Thoracic aorta (tissue), 2 donors: ENCODE data around the gene GPR153. TPM values are rescaled to one million over a fixed set of nuclear protein-coding genes. Genes with fewer than 3 reads are reported as not detected.

Experiments used
- ATAC-seq: fragments of 150-250 bp; one replicate; pipeline ENCODE4 v1.8.0; 2017; ENCODE audit warnings: low read depth; ENCODE audit not compliant: insufficient number of reproducible peaks, low FRiP score
- DNase-seq: peaks from one replicate; pipeline ENCODE4 v3.0.0-alpha.2; 2020; ENCODE audit warnings: low spot score
- H3K27ac ChIP-seq, 2 donors: fragments of 200-600 bp; sonication (generic); 1 replicate in 1 of 2; 2 replicates in 1 of 2; pipeline ENCODE4 v1.5.1; 2016; ENCODE audit warnings: mild to moderate bottlenecking in 2 of 2, moderate library complexity in 2 of 2
- H3K27me3 ChIP-seq: fragments of 200-600 bp; sonication (generic); replicated peaks from 2 replicates; pipeline ENCODE4 v1.6.0; 2016; ENCODE audit warnings: mild to moderate bottlenecking; ENCODE audit not compliant: insufficient read depth
- H3K36me3 ChIP-seq: fragments of 200-600 bp; sonication (generic); one replicate; pipeline ENCODE4 v1.5.1; 2016
- H3K4me1 ChIP-seq, 2 donors: fragments of 200-600 bp; sonication (generic); 1 replicate in 1 of 2; 2 replicates in 1 of 2; pipeline versions ENCODE4 v1.5.1 to v1.6.0; 2016; ENCODE audit warnings: low read depth in 2 of 2, mild to moderate bottlenecking in 1 of 2; ENCODE audit not compliant: control insufficient read depth in 1 of 2
- H3K4me3 ChIP-seq: fragments of 200-600 bp; sonication (generic); 2 replicates; pipeline ENCODE4 v1.5.1; 2016; ENCODE audit warnings: mild to moderate bottlenecking
- H3K9me3 ChIP-seq: fragments of 200-600 bp; sonication (generic); 2 replicates; pipeline ENCODE4 v1.5.1; 2016
- total RNA-seq, 2 donors: library from RNA; depleted of rRNA; stranded (reverse); fragments of >200 nt; gene quantifications; one replicate each; pipeline versions ENCODE4 v1.1.0 to v1.2.3, GENCODE V29; 2016
- TF ChIP-seq, protein P1 (sequence below): fragments of 200-600 bp; sonication (generic); IDR thresholded peaks from one replicate; pipeline ENCODE4 v1.5.1; 2019; ENCODE audit warnings: antibody characterized with exemption

GPR153 gene
- total RNA-seq, 2 donors from 2014 or later, result 4.6 to 4.7 TPM

DNA sequence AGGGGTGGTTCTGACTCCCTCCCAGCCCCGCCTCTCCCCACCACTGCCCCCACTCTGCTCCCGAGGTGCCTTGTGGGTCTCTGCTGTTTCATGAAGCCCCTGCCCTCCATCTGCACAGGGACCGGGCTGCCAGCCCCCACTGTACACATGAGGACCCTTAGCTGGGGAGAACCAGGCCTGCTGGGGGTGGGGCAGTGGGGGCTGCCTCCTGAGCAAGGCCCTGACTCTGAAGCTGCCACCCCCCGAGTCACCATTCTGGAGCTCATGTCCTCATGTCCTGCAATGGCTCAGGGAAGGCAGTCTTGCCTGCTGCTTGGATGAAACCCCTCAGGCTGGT, 8.6 kb downstream of the GPR153 start:
- no peak overlapping the region for H3K4me3 ChIP-seq
- ATAC-seq (no peak), DNase-seq (no peak)
- no peaks in the 10 kb centered on the region for H3K9me3 ChIP-seq
- H3K27ac ChIP-seq, result no peak overlapping the region
- no peaks in the 10 kb centered on the region for H3K36me3 ChIP-seq
- H3K27me3 ChIP-seq, result peaks cover 7% of the 10 kb centered on the region
- no peaks in the 10 kb centered on the region for H3K4me1 ChIP-seq
- TF ChIP-seq, protein P1, sequence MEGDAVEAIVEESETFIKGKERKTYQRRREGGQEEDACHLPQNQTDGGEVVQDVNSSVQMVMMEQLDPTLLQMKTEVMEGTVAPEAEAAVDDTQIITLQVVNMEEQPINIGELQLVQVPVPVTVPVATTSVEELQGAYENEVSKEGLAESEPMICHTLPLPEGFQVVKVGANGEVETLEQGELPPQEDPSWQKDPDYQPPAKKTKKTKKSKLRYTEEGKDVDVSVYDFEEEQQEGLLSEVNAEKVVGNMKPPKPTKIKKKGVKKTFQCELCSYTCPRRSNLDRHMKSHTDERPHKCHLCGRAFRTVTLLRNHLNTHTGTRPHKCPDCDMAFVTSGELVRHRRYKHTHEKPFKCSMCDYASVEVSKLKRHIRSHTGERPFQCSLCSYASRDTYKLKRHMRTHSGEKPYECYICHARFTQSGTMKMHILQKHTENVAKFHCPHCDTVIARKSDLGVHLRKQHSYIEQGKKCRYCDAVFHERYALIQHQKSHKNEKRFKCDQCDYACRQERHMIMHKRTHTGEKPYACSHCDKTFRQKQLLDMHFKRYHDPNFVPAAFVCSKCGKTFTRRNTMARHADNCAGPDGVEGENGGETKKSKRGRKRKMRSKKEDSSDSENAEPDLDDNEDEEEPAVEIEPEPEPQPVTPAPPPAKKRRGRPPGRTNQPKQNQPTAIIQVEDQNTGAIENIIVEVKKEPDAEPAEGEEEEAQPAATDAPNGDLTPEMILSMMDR, result no peak

DNA sequence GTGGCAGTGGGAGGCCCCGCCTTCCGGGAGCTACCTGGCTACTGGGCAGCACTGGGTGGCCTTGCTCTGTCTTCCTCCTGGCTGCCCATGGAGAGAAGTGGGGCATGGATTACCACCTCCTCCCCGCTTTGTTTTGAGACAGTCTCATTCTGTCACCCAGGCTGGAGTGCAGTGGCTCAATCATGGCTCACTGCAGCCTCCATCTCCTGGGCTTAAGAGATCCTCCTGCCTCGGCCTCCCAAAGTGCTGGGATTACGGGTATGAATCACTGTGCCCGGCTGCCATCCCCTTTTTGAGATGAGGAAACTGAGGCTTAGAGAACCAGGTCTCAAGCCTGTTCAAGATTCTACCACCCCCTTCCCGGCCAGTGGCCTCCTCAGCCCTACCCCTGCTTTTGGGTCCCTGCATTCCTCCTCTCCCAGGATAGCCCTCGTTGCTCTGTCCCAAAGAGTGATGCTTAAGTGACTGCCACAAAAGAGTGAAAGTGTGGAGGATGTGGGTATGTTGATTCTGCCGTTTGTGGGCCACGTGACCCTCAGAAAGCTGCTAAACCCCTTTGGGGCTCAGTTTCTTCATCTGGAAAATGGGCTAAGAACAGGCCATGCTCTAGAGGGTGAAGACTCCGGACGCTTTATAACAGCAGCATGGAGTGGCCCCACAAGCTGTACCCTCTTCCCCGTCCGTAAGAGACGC, 9.1 kb downstream of the GPR153 start:
- no peak for DNase-seq
- H3K9me3 ChIP-seq, result no peaks in the 10 kb centered on the region
- no peak overlapping the region for H3K4me3 ChIP-seq
- TF ChIP-seq, protein P1, result no peak
- H3K36me3 ChIP-seq, result no peaks in the 10 kb centered on the region
- no peak overlapping the region for H3K27ac ChIP-seq
- ATAC-seq, result no peak
- H3K4me1 ChIP-seq, result no peaks in the 10 kb centered on the region
- H3K27me3 ChIP-seq, result peaks cover 11% of the 10 kb centered on the region

DNA sequence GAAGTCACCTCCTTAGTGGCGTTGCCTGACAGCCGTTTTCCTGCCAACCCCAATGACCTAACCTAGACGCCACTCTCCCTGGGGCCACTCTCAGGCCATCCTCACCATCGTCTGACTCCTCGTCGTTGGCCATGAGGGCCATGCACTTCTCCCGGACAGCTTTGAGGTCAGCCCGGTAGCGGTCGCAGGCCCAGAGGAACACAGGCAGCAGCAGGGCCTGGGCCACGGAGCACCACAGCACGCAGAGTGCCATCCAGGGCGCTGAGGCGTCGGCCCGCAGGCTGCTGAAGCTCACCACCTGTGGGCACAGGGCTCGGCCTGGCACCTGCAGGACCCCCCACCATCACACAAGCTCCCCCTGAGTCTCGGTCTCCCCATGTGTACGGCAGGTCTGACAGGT, 9.7 kb downstream of the GPR153 start:
- no peak for DNase-seq

DNA sequence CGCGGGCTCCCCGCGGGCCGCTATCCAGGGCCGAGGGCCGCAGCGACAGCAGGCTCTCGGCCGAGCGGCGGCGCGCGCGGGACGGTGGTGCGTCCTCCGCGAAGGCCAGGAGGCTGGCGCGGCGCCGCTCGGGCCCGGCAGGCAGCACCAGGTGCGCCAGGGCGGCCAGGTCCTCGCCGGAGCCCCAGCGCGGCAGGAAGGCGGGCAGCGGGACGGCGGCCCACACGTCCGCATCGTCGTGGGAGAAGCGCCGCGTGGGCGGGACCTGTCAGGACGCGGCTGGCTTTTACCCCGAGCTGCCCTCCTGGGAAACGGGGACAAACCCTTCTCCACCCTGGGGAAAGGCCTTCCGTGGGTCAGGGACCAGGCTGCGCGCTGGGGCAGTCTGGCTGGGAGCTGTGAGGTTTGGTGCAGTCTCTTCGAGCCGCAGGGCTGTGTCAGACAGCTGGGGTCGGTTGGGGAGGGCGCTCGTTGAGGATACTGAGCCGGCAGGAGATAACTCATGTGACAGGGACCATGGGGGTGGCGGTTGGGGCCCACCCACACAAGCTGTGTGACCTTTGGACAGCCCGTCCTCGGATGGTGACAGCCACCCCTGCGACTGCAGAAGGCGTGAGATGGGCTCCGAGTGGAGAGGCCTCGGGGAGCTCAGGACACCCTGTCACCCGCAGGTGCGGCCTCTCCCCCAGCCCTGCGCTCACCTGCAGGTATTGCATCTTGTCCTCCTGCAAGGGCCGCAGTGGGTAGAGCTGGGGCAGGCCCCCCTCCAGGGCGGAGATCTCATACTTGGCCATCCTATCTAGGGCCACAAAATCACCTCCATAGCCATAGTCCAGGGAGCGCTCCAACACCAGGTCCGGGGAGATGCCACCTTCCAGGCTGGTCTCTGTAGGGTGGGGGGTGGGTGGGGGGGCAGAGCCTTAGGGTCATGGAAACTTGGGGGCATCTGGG, 10.9 kb downstream of the GPR153 start:
- no peaks in the 10 kb centered on the region for H3K9me3 ChIP-seq
- no peak overlapping the region for H3K27ac ChIP-seq
- ATAC-seq (no peak), DNase-seq (no peak)
- H3K27me3 ChIP-seq, result peaks cover 21% of the 10 kb centered on the region
- peaks cover 3 to 6% of the 10 kb centered on the region in 2 donors for H3K4me1 ChIP-seq
- H3K36me3 ChIP-seq, result no peaks in the 10 kb centered on the region
- H3K4me3 ChIP-seq, result no peak overlapping the region
- TF ChIP-seq, protein P1, result no peak

More for the DNA sequence above, 9.7 kb downstream of the GPR153 start:
- Histone ChIP-seq H3K9me3 (no peaks in the 10 kb centered on the region), H3K4me1 (no peaks in the 10 kb centered on the region), H3K27me3 (peaks cover 16% of the 10 kb centered on the region), H3K27ac (no peak overlapping the region), H3K4me3 (no peak overlapping the region), H3K36me3 (no peaks in the 10 kb centered on the region)
- TF ChIP-seq, protein P1, result no peak
- no peak for ATAC-seq

DNA sequence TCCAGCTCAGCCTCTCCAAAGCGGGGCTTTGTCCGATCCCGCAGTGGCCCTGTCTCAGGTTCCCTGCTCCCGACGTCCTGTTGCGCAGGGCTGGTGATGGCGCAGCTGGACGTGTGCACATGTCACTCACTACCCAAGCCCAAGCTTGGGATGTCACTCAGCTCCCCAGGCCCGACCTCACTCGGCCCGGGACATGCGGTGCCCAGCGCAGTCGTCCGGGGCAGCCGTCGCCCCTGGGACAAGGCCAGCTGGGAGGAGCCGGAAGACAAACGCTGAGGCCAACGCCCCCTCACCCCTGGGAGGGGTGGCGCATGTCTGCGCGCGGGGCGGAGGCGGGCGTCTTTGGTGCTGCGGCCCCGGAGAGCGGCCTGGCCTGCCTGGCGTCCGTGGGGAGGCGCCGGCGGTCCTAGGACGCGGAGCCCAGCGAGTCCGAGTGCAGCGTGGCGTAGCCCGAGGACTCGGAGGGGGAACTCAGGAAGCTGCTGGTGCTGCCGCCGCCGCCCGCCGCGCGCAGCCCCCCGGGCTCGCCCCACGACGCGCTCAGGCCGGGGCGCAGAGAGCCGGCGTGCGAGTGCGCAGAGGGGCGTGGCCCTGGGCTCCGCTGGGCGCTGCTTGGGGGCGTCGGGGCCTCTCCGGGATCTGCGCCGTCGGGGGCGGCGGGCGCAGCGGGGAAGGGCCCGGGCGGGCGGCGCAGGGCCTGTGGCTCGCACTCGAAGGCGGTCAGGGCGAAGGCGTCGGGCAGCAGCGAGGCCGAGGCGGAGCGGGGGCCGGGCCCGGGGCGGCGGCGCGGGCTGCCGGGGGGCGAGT, 11.8 kb downstream of the GPR153 start:
- TF ChIP-seq, protein P1, result no peak
- H3K27ac ChIP-seq, result no peak overlapping the region
- peaks cover 3 to 6% of the 10 kb centered on the region in 2 donors for H3K4me1 ChIP-seq
- no peaks in the 10 kb centered on the region for H3K9me3 ChIP-seq
- DNase-seq (no peak), ATAC-seq (no peak)
- no peaks in the 10 kb centered on the region for H3K36me3 ChIP-seq
- H3K4me3 ChIP-seq, result no peak overlapping the region
- peaks cover 21% of the 10 kb centered on the region for H3K27me3 ChIP-seq
